ENCODE measurements around the gene MAP3K13. TPM values are rescaled to one million over a fixed set of nuclear protein-coding genes. Genes with fewer than 3 reads are reported as not detected.

The MAP3K13 gene
- total RNA-seq, 4 donors from 2014 or later, result 12.8 to 44.9 (median 19.6) TPM

- intact Hi-C loops (cut with DNase I), result no loop called here
- TF ChIP-seq EP300 (IDR thresholded peaks at IDR 0.05), result no peak
- no peak for TF ChIP-seq POLR2A (IDR thresholded peaks at IDR 0.05; ENCODE audit: low read depth)
- no peak for TF ChIP-seq POLR2AphosphoS5 (IDR thresholded peaks at IDR 0.05)
- TF ChIP-seq CTCF (IDR thresholded peaks at IDR 0.05), result no peak
These were observed 156.1 kb downstream of the MAP3K13 start for GRCh38 chr3:185519021-185519420.

GRCh38 chr3:185521349-185522138, 158.6 kb downstream of the MAP3K13 start:
- H3K27ac ChIP-seq (replicated peaks in 1 of 4), result no peak overlapping the region
- DNase-seq (ENCODE audit: extremely low spot score), result no peak
- no peaks in the 10 kb centered on the region for H3K4me1 ChIP-seq
- H3K4me3 ChIP-seq, result no peak overlapping the region
- H3K27me3 ChIP-seq, result peaks cover 0 to 39% (median 0%) of the 10 kb centered on the region in 4 donors
- intact Hi-C loops (cut with DNase I), result no loop called here
- no peaks in the 10 kb centered on the region for H3K9me3 ChIP-seq
- TF ChIP-seq POLR2AphosphoS5 (IDR thresholded peaks at IDR 0.05) (no peak), POLR2A (IDR thresholded peaks at IDR 0.05; ENCODE audit: low read depth) (no peak), CTCF (IDR thresholded peaks at IDR 0.05) (no peak), EP300 (IDR thresholded peaks at IDR 0.05) (no peak)
- WGBS, result 88% methylated on average over 7 of the region's 7 CpGs
- no peaks in the 10 kb centered on the region for H3K36me3 ChIP-seq

More at GRCh38 chr3:185519021-185519420, 156.1 kb downstream of the MAP3K13 start:
- H3K27ac ChIP-seq (replicated peaks in 1 of 4), result no peak overlapping the region
- H3K27me3 ChIP-seq, result peaks cover 0 to 34% (median 0%) of the 10 kb centered on the region in 4 donors
- H3K4me3 ChIP-seq, result no peak overlapping the region
- no peak for DNase-seq (ENCODE audit: extremely low spot score)
- no peaks in the 10 kb centered on the region for H3K9me3 ChIP-seq
- WGBS, result 73% methylated on average over 5 of the region's 5 CpGs
- H3K4me1 ChIP-seq, result no peaks in the 10 kb centered on the region
- H3K36me3 ChIP-seq, result no peaks in the 10 kb centered on the region

GRCh38 chr3:185526349-185526951, 163.5 kb downstream of the MAP3K13 start:
- Histone ChIP-seq H3K36me3 (no peaks in the 10 kb centered on the region), H3K9me3 (no peaks in the 10 kb centered on the region)
- WGBS, result 97% methylated on average over 2 of the region's 2 CpGs

GRCh38 chr3:185527364-185527763, 164.4 kb downstream of the MAP3K13 start:
- intact Hi-C loops (cut with DNase I), result no loop called here
- 73% methylated on average over 6 of the region's 9 CpGs for WGBS
- Histone ChIP-seq H3K4me1 (no peaks in the 10 kb centered on the region), H3K27ac (replicated peaks in 1 of 4) (no peak overlapping the region), H3K36me3 (no peaks in the 10 kb centered on the region), H3K27me3 (peaks cover 0 to 23% (median 0%) of the 10 kb centered on the region in 4 donors), H3K4me3 (no peak overlapping the region), H3K9me3 (no peaks in the 10 kb centered on the region)
- DNase-seq (ENCODE audit: extremely low spot score), result no peak
- TF ChIP-seq CTCF (IDR thresholded peaks at IDR 0.05), result no peak
- no peak for TF ChIP-seq EP300 (IDR thresholded peaks at IDR 0.05)
- no peak for TF ChIP-seq POLR2A (IDR thresholded peaks at IDR 0.05; ENCODE audit: low read depth)
- no peak for TF ChIP-seq POLR2AphosphoS5 (IDR thresholded peaks at IDR 0.05)

More at GRCh38 chr3:185526349-185526951, 163.5 kb downstream of the MAP3K13 start:
- Histone ChIP-seq H3K4me3 (no peak overlapping the region), H3K4me1 (no peaks in the 10 kb centered on the region), H3K27ac (replicated peaks in 1 of 4) (no peak overlapping the region), H3K27me3 (peaks cover 0 to 25% (median 0%) of the 10 kb centered on the region in 4 donors)
- TF ChIP-seq EP300 (IDR thresholded peaks at IDR 0.05) (no peak), CTCF (IDR thresholded peaks at IDR 0.05) (no peak), POLR2A (IDR thresholded peaks at IDR 0.05; ENCODE audit: low read depth) (no peak), POLR2AphosphoS5 (IDR thresholded peaks at IDR 0.05) (no peak)
- no peak for DNase-seq (ENCODE audit: extremely low spot score)
- intact Hi-C loops (cut with DNase I), result no loop called here

All from esophagus muscularis mucosa (tissue), 4 donors.